Measurements from ENCODE around the gene TDRD7. TPM values are rescaled to one million over a fixed set of nuclear protein-coding genes. Genes with fewer than 3 reads are reported as not detected.
A peak's percentile ranks its signal among the peaks of the same experiment; 100 is the strongest.
"Not testable (repeated sequence)": the region's sequence is repeated elsewhere in the genome, so short reads cannot be mapped to it uniquely, and the experiment has no call there.

The TDRD7 gene
- total RNA-seq, 1 experiment from 2014 or later: 23.4 TPM

- no peak overlapping the region for H2AFZ ChIP-seq (ENCODE audit: low read length)
- peaks cover 37% of the 10 kb centered on the region for H3K79me2 ChIP-seq (ENCODE audit: low read length)
- no peaks in the 10 kb centered on the region for H3K9me3 ChIP-seq (ENCODE audit: low read length)
- H4K20me1 ChIP-seq (ENCODE audit: insufficient read depth, low read depth, low read length): no peaks in the 10 kb centered on the region
- H3K4me3 ChIP-seq (ENCODE audit: low read length): no peak overlapping the region
- no peaks in the 10 kb centered on the region for H3K27me3 ChIP-seq (ENCODE audit: low read length)
- peak overlapping the region; percentile 95 for H3K27ac ChIP-seq (ENCODE audit: low read length)
- no peaks in the 10 kb centered on the region for H3K9me2 ChIP-seq (replicated peaks; ENCODE audit: insufficient read depth, low read length)
- DNase-seq: no peak
- H3K4me1 ChIP-seq (ENCODE audit: low read length): peaks cover 96% of the 10 kb centered on the region
- H3K36me3 ChIP-seq (ENCODE audit: insufficient read depth, low read length): peaks cover 53% of the 10 kb centered on the region
- H3K4me2 ChIP-seq (ENCODE audit: low read depth, low read length, poor library complexity, severe bottlenecking): peak overlapping the region; percentile 67
- no peak overlapping the region for H3K9ac ChIP-seq (ENCODE audit: low read length)
Measured at GRCh38 chr9:97438666-97439065, 26.8 kb downstream of the TDRD7 start.

- Histone ChIP-seq H3K4me3 (ENCODE audit: low read length) (peak overlapping the region; percentile 58), H3K9me2 (replicated peaks; ENCODE audit: insufficient read depth, low read length) (no peaks in the 10 kb centered on the region), H3K4me2 (ENCODE audit: low read depth, low read length, poor library complexity, severe bottlenecking) (peak overlapping the region; percentile 67), H2AFZ (ENCODE audit: low read length) (no peak overlapping the region), H3K27ac (ENCODE audit: low read length) (peak overlapping the region; percentile 95), H3K27me3 (ENCODE audit: low read length) (no peaks in the 10 kb centered on the region), H3K9ac (ENCODE audit: low read length) (peak overlapping the region; percentile 41), H3K79me2 (ENCODE audit: low read length) (peaks cover 36% of the 10 kb centered on the region), H3K36me3 (ENCODE audit: insufficient read depth, low read length) (peaks cover 44% of the 10 kb centered on the region), H4K20me1 (ENCODE audit: insufficient read depth, low read depth, low read length) (no peaks in the 10 kb centered on the region), H3K9me3 (ENCODE audit: low read length) (no peaks in the 10 kb centered on the region), H3K4me1 (ENCODE audit: low read length) (peaks cover 99% of the 10 kb centered on the region)
- peak; percentile 73 for DNase-seq
Measured at GRCh38 chr9:97440160-97440559, 28.3 kb downstream of the TDRD7 start.

GRCh38 chr9:97441729-97442128, 29.8 kb downstream of the TDRD7 start:
- Histone ChIP-seq H4K20me1 (ENCODE audit: insufficient read depth, low read depth, low read length) (no peaks in the 10 kb centered on the region), H3K27ac (ENCODE audit: low read length) (peak overlapping the region; percentile 95), H3K36me3 (ENCODE audit: insufficient read depth, low read length) (peaks cover 55% of the 10 kb centered on the region), H3K79me2 (ENCODE audit: low read length) (peaks cover 43% of the 10 kb centered on the region), H3K9me2 (replicated peaks; ENCODE audit: insufficient read depth, low read length) (no peaks in the 10 kb centered on the region), H3K9ac (ENCODE audit: low read length) (peak overlapping the region; percentile 38), H3K4me3 (ENCODE audit: low read length) (peak overlapping the region; percentile 58), H3K9me3 (ENCODE audit: low read length) (no peaks in the 10 kb centered on the region), H3K4me2 (ENCODE audit: low read depth, low read length, poor library complexity, severe bottlenecking) (peak overlapping the region; percentile 67), H3K4me1 (ENCODE audit: low read length) (peaks cover 87% of the 10 kb centered on the region), H2AFZ (ENCODE audit: low read length) (no peak overlapping the region), H3K27me3 (ENCODE audit: low read length) (no peaks in the 10 kb centered on the region)
- DNase-seq: peak; percentile 69

- Histone ChIP-seq H3K9me2 (replicated peaks; ENCODE audit: insufficient read depth, low read length) (no peaks in the 10 kb centered on the region), H3K4me1 (ENCODE audit: low read length) (peaks cover 53% of the 10 kb centered on the region), H3K27me3 (ENCODE audit: low read length) (no peaks in the 10 kb centered on the region), H3K27ac (ENCODE audit: low read length) (peak overlapping the region; percentile 95), H2AFZ (ENCODE audit: low read length) (no peak overlapping the region), H4K20me1 (ENCODE audit: insufficient read depth, low read depth, low read length) (no peaks in the 10 kb centered on the region), H3K79me2 (ENCODE audit: low read length) (peaks cover 53% of the 10 kb centered on the region), H3K4me2 (ENCODE audit: low read depth, low read length, poor library complexity, severe bottlenecking) (no peak overlapping the region), H3K9me3 (ENCODE audit: low read length) (no peaks in the 10 kb centered on the region), H3K36me3 (ENCODE audit: insufficient read depth, low read length) (peaks cover 63% of the 10 kb centered on the region), H3K9ac (ENCODE audit: low read length) (no peak overlapping the region), H3K4me3 (ENCODE audit: low read length) (no peak overlapping the region)
- DNase-seq: no peak
Measured at GRCh38 chr9:97445119-97445701, 33.3 kb downstream of the TDRD7 start.

- H3K79me2 ChIP-seq (ENCODE audit: low read length): peaks cover 51% of the 10 kb centered on the region
- H3K36me3 ChIP-seq (ENCODE audit: insufficient read depth, low read length): peaks cover 64% of the 10 kb centered on the region
- H3K27me3 ChIP-seq (ENCODE audit: low read length): no peaks in the 10 kb centered on the region
- no peak for DNase-seq
- H4K20me1 ChIP-seq (ENCODE audit: insufficient read depth, low read depth, low read length): no peaks in the 10 kb centered on the region
- no peaks in the 10 kb centered on the region for H3K9me2 ChIP-seq (replicated peaks; ENCODE audit: insufficient read depth, low read length)
- no peak overlapping the region for H3K27ac ChIP-seq (ENCODE audit: low read length)
- H2AFZ ChIP-seq (ENCODE audit: low read length): no peak overlapping the region
- peaks cover 35% of the 10 kb centered on the region for H3K4me1 ChIP-seq (ENCODE audit: low read length)
- H3K9ac ChIP-seq (ENCODE audit: low read length): no peak overlapping the region
- H3K9me3 ChIP-seq (ENCODE audit: low read length): no peaks in the 10 kb centered on the region
- H3K4me2 ChIP-seq (ENCODE audit: low read depth, low read length, poor library complexity, severe bottlenecking): no peak overlapping the region
- no peak overlapping the region for H3K4me3 ChIP-seq (ENCODE audit: low read length)
Measured at GRCh38 chr9:97447001-97447400, 35.1 kb downstream of the TDRD7 start.

- not testable (repeated sequence) for H3K9ac ChIP-seq (ENCODE audit: low read length); DNase-seq; H3K9me2 ChIP-seq (replicated peaks; ENCODE audit: insufficient read depth, low read length); H3K27me3 ChIP-seq (ENCODE audit: low read length); H3K9me3 ChIP-seq (ENCODE audit: low read length); H2AFZ ChIP-seq (ENCODE audit: low read length); H4K20me1 ChIP-seq (ENCODE audit: insufficient read depth, low read depth, low read length); H3K27ac ChIP-seq (ENCODE audit: low read length); H3K4me3 ChIP-seq (ENCODE audit: low read length); H3K4me2 ChIP-seq (ENCODE audit: low read depth, low read length, poor library complexity, severe bottlenecking)
- Histone ChIP-seq H3K4me1 (ENCODE audit: low read length) (peaks cover 11% of the 10 kb centered on the region), H3K36me3 (ENCODE audit: insufficient read depth, low read length) (peaks cover 37% of the 10 kb centered on the region), H3K79me2 (ENCODE audit: low read length) (peaks cover 14% of the 10 kb centered on the region)
Measured at GRCh38 chr9:97453573-97453972, 41.7 kb downstream of the TDRD7 start.

- H2AFZ ChIP-seq (ENCODE audit: low read length); H3K4me3 ChIP-seq (ENCODE audit: low read length); H3K9ac ChIP-seq (ENCODE audit: low read length); H3K79me2 ChIP-seq (ENCODE audit: low read length); H4K20me1 ChIP-seq (ENCODE audit: insufficient read depth, low read depth, low read length); DNase-seq; H3K9me2 ChIP-seq (replicated peaks; ENCODE audit: insufficient read depth, low read length); H3K9me3 ChIP-seq (ENCODE audit: low read length); H3K27ac ChIP-seq (ENCODE audit: low read length); H3K27me3 ChIP-seq (ENCODE audit: low read length); H3K4me2 ChIP-seq (ENCODE audit: low read depth, low read length, poor library complexity, severe bottlenecking): not testable (repeated sequence)
- Histone ChIP-seq H3K36me3 (ENCODE audit: insufficient read depth, low read length) (peaks cover 21% of the 10 kb centered on the region), H3K4me1 (ENCODE audit: low read length) (peaks cover 20% of the 10 kb centered on the region)
Measured at GRCh38 chr9:97456841-97457240, 44.9 kb downstream of the TDRD7 start.

GRCh38 chr9:97459326-97459725, 47.4 kb downstream of the TDRD7 start:
- H3K36me3 ChIP-seq (ENCODE audit: insufficient read depth, low read length): peaks cover 6% of the 10 kb centered on the region
- no peaks in the 10 kb centered on the region for H4K20me1 ChIP-seq (ENCODE audit: insufficient read depth, low read depth, low read length)
- peaks cover 20% of the 10 kb centered on the region for H3K4me1 ChIP-seq (ENCODE audit: low read length)
- H2AFZ ChIP-seq (ENCODE audit: low read length): no peak overlapping the region
- no peak overlapping the region for H3K9ac ChIP-seq (ENCODE audit: low read length)
- H3K27ac ChIP-seq (ENCODE audit: low read length): peak overlapping the region; percentile 57
- H3K27me3 ChIP-seq (ENCODE audit: low read length): no peaks in the 10 kb centered on the region
- no peak overlapping the region for H3K4me3 ChIP-seq (ENCODE audit: low read length)
- peak overlapping the region; percentile 31 for H3K4me2 ChIP-seq (ENCODE audit: low read depth, low read length, poor library complexity, severe bottlenecking)
- no peaks in the 10 kb centered on the region for H3K9me2 ChIP-seq (replicated peaks; ENCODE audit: insufficient read depth, low read length)
- peak; percentile 61 for DNase-seq
- 0 out of 2 replicates have a peak, but pooled peaks cover 3% of the 10 kb centered on the region for H3K79me2 ChIP-seq (ENCODE audit: low read length)
- H3K9me3 ChIP-seq (ENCODE audit: low read length): no peaks in the 10 kb centered on the region

All from Karpas-422 (cell line).